DND-41 (cell line): ENCODE measurements around the gene SLC1A4.
A peak's percentile ranks its signal among the peaks of the same experiment; 100 is the strongest.

Source experiments
- ATAC-seq: fragments of 200-7000 bp; cut with Tn5 transposase; 3 replicates; pipeline ENCODE4 v1.9.1; 2021; ENCODE audit warnings: low read depth; ENCODE audit not compliant: insufficient read depth
- DNase-seq: peaks from one replicate; pipeline ENCODE4 v3.0.0-alpha.2; 2020
- H2AFZ ChIP-seq: 2 replicates; pipeline ENCODE4 v1.6.0; 2012; ENCODE audit warnings: low read depth, low read length
- H3K27ac ChIP-seq: 2 replicates; pipeline ENCODE4 v1.5.1; 2012; ENCODE audit warnings: low read length, inconsistent platforms
- H3K27me3 ChIP-seq: fragments of 200-600 bp; sonication (generic); 2 replicates; pipeline ENCODE4 v1.6.0; 2012; ENCODE audit warnings: low read length, mild to moderate bottlenecking, inconsistent platforms; ENCODE audit not compliant: insufficient read depth, poor library complexity
- H3K36me3 ChIP-seq: 2 replicates; pipeline ENCODE4 v1.5.1; 2012; ENCODE audit warnings: low read length, inconsistent platforms; ENCODE audit not compliant: insufficient read depth
- H3K4me1 ChIP-seq: 2 replicates; pipeline ENCODE4 v1.5.1; 2012; ENCODE audit warnings: mild to moderate bottlenecking, low read length; ENCODE audit not compliant: insufficient read depth
- H3K4me2 ChIP-seq: 2 replicates; pipeline ENCODE4 v1.6.0; 2012; ENCODE audit warnings: mild to moderate bottlenecking, moderate library complexity, low read length, inconsistent platforms; ENCODE audit not compliant: insufficient read depth
- H3K4me3 ChIP-seq, 2 experiments: fragments of 200-600 bp in 1 of 2; shearing (Covaris generic) in 1 of 2; 2 replicates each; pipeline ENCODE4 v1.5.1; 2012 to 2016; ENCODE audit warnings: inconsistent platforms in 2 of 2, low read length in 2 of 2, mild to moderate bottlenecking in 2 of 2, low read depth in 1 of 2, moderate library complexity in 1 of 2
- H3K79me2 ChIP-seq: 2 replicates; pipeline ENCODE4 v1.6.0; 2012; ENCODE audit warnings: low read length, inconsistent platforms; ENCODE audit not compliant: insufficient read depth
- H3K9ac ChIP-seq: 2 replicates; pipeline ENCODE4 v1.6.0; 2012; ENCODE audit warnings: low read depth, mild to moderate bottlenecking, inconsistent platforms, low read length, moderate library complexity
- H3K9me3 ChIP-seq: 2 replicates; pipeline ENCODE4 v1.5.1; 2012; ENCODE audit warnings: low read length, moderate library complexity, mild to moderate bottlenecking, inconsistent platforms; ENCODE audit not compliant: insufficient read depth, severe bottlenecking
- H4K20me1 ChIP-seq: 2 replicates; pipeline ENCODE4 v1.6.0; 2012; ENCODE audit warnings: low read length; ENCODE audit not compliant: insufficient read depth
- EZH2 ChIP-seq: IDR thresholded peaks from 3 replicates; pipeline ENCODE4 v1.6.1; 2012; ENCODE audit warnings: borderline replicate concordance, low read depth, mild to moderate bottlenecking, moderate library complexity, low read length, inconsistent platforms; ENCODE audit not compliant: severe bottlenecking
- TF ChIP-seq, protein P1 (sequence below): IDR thresholded peaks from 2 replicates; pipeline ENCODE4 v1.5.1; 2012; ENCODE audit warnings: borderline replicate concordance, low read length, moderate library complexity, mild to moderate bottlenecking; ENCODE audit not compliant: poor library complexity, severe bottlenecking; ENCODE audit errors: extremely low read depth

The SLC1A4 gene

GRCh38 chr2:65067806-65068553 lies 78.8 kb downstream of the SLC1A4 start:
- H3K27me3 ChIP-seq, result no peaks in the 10 kb centered on the region
- peaks cover 7% of the 10 kb centered on the region for H3K4me1 ChIP-seq
- H3K79me2 ChIP-seq, result peaks cover 26% of the 10 kb centered on the region
- no peak overlapping the region for H3K4me2 ChIP-seq
- no peak overlapping the region for H3K27ac ChIP-seq
- H3K36me3 ChIP-seq, result peaks cover 35% of the 10 kb centered on the region
- ATAC-seq (no peak), DNase-seq (no peak)
- H3K4me3 ChIP-seq, result no peak overlapping the region
- no peak overlapping the region for H3K9ac ChIP-seq
- H3K9me3 ChIP-seq, result no peaks in the 10 kb centered on the region
- TF ChIP-seq, protein P1, sequence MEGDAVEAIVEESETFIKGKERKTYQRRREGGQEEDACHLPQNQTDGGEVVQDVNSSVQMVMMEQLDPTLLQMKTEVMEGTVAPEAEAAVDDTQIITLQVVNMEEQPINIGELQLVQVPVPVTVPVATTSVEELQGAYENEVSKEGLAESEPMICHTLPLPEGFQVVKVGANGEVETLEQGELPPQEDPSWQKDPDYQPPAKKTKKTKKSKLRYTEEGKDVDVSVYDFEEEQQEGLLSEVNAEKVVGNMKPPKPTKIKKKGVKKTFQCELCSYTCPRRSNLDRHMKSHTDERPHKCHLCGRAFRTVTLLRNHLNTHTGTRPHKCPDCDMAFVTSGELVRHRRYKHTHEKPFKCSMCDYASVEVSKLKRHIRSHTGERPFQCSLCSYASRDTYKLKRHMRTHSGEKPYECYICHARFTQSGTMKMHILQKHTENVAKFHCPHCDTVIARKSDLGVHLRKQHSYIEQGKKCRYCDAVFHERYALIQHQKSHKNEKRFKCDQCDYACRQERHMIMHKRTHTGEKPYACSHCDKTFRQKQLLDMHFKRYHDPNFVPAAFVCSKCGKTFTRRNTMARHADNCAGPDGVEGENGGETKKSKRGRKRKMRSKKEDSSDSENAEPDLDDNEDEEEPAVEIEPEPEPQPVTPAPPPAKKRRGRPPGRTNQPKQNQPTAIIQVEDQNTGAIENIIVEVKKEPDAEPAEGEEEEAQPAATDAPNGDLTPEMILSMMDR, result peak; percentile 7
- no peak for TF ChIP-seq EZH2
- no peak overlapping the region for H2AFZ ChIP-seq
- peaks cover 40% of the 10 kb centered on the region for H4K20me1 ChIP-seq

DNA sequence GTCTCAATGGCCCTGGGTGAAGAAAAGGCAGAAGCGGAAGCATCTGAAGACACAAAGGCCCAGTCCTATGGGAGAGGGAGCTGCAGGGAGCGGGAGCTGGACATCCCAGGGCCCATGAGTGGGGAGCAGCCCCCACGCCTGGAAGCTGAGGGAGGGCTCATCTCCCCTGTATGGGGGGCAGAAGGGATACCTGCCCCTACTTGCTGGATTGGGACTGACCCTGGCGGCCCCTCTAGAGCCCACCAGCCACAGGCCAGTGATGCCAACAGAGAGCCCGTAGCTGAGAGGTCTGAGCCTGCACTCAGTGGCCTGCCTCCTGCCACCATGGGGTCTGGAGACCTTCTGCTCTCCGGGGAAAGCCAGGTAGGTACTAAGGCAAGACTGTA lies 80.2 kb downstream of the SLC1A4 start:
- Histone ChIP-seq H3K36me3 (peaks cover 49% of the 10 kb centered on the region), H3K9me3 (no peaks in the 10 kb centered on the region), H3K4me1 (peaks cover 4% of the 10 kb centered on the region), H4K20me1 (peaks cover 30% of the 10 kb centered on the region), H3K27me3 (no peaks in the 10 kb centered on the region), H3K79me2 (peaks cover 19% of the 10 kb centered on the region), H3K9ac (no peak overlapping the region), H3K4me3 (no peak overlapping the region), H3K4me2 (no peak overlapping the region), H3K27ac (no peak overlapping the region), H2AFZ (no peak overlapping the region)
- no peak for DNase-seq
- no peak for ATAC-seq
- TF ChIP-seq, protein P1, result no peak
- TF ChIP-seq EZH2, result no peak

DNA sequence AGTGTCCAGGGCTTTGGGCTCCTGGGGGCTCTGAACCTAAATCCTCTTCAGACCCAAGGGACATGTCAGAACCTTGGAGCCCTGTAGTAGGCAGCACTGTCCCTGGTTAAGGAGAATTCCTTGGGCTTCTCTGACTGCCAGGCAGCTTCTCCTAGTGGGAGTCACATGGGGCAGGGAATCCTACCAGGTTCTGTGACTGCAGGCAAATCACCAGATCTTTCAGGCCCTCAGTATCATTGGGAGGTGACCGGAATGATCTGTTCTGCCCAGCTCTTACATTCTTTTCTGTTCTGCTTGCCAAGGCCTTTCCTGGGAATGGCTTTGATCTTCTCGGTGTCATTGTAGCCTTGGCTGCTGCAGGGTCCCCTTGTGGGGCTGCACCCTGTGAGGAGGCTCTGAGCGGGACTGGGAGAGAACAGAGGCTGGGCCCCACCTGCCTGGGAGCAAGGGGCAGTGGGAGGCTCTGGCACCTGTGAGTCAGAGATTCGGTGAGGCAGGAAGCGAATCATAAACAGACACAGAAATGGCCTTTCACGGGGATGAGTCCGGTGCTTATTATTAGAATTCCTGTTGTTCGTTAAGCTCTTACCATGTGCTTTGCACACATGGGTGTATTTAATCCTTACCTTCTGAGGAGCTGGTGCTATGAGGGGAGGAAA lies 81.1 kb downstream of the SLC1A4 start:
- no peak for DNase-seq
- no peaks in the 10 kb centered on the region for H3K9me3 ChIP-seq
- no peak for ATAC-seq
- H3K4me3 ChIP-seq, result no peak overlapping the region
- no peaks in the 10 kb centered on the region for H3K4me1 ChIP-seq
- H2AFZ ChIP-seq, result no peak overlapping the region
- peaks cover 26% of the 10 kb centered on the region for H4K20me1 ChIP-seq
- H3K4me2 ChIP-seq, result no peak overlapping the region
- peaks cover 54% of the 10 kb centered on the region for H3K36me3 ChIP-seq
- TF ChIP-seq EZH2, result no peak
- TF ChIP-seq, protein P1, result no peak
- H3K27me3 ChIP-seq, result no peaks in the 10 kb centered on the region
- no peak overlapping the region for H3K27ac ChIP-seq
- H3K79me2 ChIP-seq, result peaks cover 16% of the 10 kb centered on the region
- no peak overlapping the region for H3K9ac ChIP-seq
